Adrenal gland (tissue), 12 donors: Measurements from ENCODE around the gene GFRA1. TPM values are rescaled to one million over a fixed set of nuclear protein-coding genes. Genes with fewer than 3 reads are reported as not detected.

Experiments used
- DNase-seq, 7 donors: peaks; one replicate each; pipeline ENCODE4 v3.0.0-alpha.2; 2019 to 2020
- H3K27ac ChIP-seq, 5 donors: fragments of 200-600 bp; sonication (generic) in 4 of 5; 1 replicate in 3 of 5; 2 replicates in 2 of 5; pipeline versions ENCODE4 v1.5.1 to v1.8.0; 2016 to 2020; ENCODE audit warnings: mild to moderate bottlenecking in 1 of 5
- H3K27me3 ChIP-seq: fragments of 200-600 bp; 2 replicates; pipeline ENCODE4 v1.8.0; 2021
- H3K36me3 ChIP-seq, 2 donors: fragments of 200-600 bp; replicated peaks in 1 of 2; 1 replicate in 1 of 2; 2 replicates in 1 of 2; pipeline versions ENCODE4 v1.5.1 to v1.8.0; 2018 to 2022
- H3K4me1 ChIP-seq, 2 donors: fragments of 200-600 bp; replicated peaks in 1 of 2; 1 replicate in 1 of 2; 2 replicates in 1 of 2; pipeline versions ENCODE4 v1.5.1 to v1.8.0; 2018 to 2021
- H3K4me3 ChIP-seq, 4 donors: fragments of 200-600 bp; sonication (generic) in 3 of 4; one replicate each; pipeline ENCODE4 v1.5.1; 2016 to 2018
- H3K9me3 ChIP-seq, 3 donors: fragments of 200-600 bp; sonication (generic) in 1 of 3; replicated peaks in 1 of 3; 1 replicate in 2 of 3; 2 replicates in 1 of 3; pipeline versions ENCODE4 v1.5.1 to v1.8.0; 2016 to 2021
- CTCF ChIP-seq, 6 experiments: fragments of 450-650 bp in 4 of 6; fragments of 200-600 bp in 2 of 6; sonication (generic) in 1 of 6; IDR thresholded peaks; 1 replicate in 5 of 6; 2 replicates in 1 of 6; pipeline versions ENCODE4 v1.5.1 to v1.8.0; 2016 to 2021; ENCODE audit warnings: antibody characterized with exemption in 6 of 6, mild to moderate bottlenecking in 2 of 6, moderate library complexity in 1 of 6
- POLR2A ChIP-seq, 2 donors: fragments of 450-650 bp; IDR thresholded peaks; one replicate each; pipeline ENCODE4 v1.6.1; 2017; ENCODE audit warnings: antibody characterized with exemption in 2 of 2, mild to moderate bottlenecking in 2 of 2, moderate library complexity in 1 of 2
- WGBS, 4 donors: extraction: QIAGEN DNeasy Blood & Tissue Kit in 2 of 4; methylation state at CpG; one replicate each; pipeline versions ENCODE4 v1.1.5 to v1.1.7; 2013 to 2017; 5-methylcytosine and 5-hydroxymethylcytosine counted together
- intact Hi-C, 2 donors: fragments of 100-400 bp; cut with DNase I; formaldehyde crosslinking; loops; one replicate each; pipeline versions ENCODE4 v1.14.1 to v1.15.0; 2022 to 2023
- polyA plus RNA-seq, 3 donors: library from polyadenylated mRNA; stranded (reverse); fragments of 200-250 nt in 2 of 3; fragments of 350-450 nt in 1 of 3; fragmentation: Illumina TruSeq in 1 of 3; extraction: RNeasy Lipid Tissue Mini Kit (QIAGEN cat#74804) in 1 of 3; gene quantifications; one replicate each; pipeline ENCODE4 v1.2.3, GENCODE V29; 2013 to 2014
- total RNA-seq, 9 donors: library from RNA; depleted of rRNA in 4 of 9; stranded (reverse); fragments of >200 nt in 4 of 9; fragments of 120-200 nt in 1 of 9; fragmentation: NEBNext Ultra II Directional in 1 of 9; extraction: Animal tissue kit (Norgen Biotek cat#: 25700) in 1 of 9; gene quantifications; one replicate each; pipeline versions ENCODE4 v1.1.0 to v1.2.4, GENCODE V29; 2013 to 2023
- donor health status: healthy with polysubstance abuse.
- donor health status: Bipolar disorder and iron deficiency.
- donor health status: DM: yes; HTN: yes; CAD: no.
- donor health status: DM: no; HTN: no; CAD: no.
- donor health status: DM: no; HTN: no; CAD: no.
- donor health status: DM: yes; HTN: yes; CAD: no.

GFRA1 gene
- total and polyA plus RNA-seq, 12 donors = 0.61 to 12.9 (median 2.6) TPM

DNA sequence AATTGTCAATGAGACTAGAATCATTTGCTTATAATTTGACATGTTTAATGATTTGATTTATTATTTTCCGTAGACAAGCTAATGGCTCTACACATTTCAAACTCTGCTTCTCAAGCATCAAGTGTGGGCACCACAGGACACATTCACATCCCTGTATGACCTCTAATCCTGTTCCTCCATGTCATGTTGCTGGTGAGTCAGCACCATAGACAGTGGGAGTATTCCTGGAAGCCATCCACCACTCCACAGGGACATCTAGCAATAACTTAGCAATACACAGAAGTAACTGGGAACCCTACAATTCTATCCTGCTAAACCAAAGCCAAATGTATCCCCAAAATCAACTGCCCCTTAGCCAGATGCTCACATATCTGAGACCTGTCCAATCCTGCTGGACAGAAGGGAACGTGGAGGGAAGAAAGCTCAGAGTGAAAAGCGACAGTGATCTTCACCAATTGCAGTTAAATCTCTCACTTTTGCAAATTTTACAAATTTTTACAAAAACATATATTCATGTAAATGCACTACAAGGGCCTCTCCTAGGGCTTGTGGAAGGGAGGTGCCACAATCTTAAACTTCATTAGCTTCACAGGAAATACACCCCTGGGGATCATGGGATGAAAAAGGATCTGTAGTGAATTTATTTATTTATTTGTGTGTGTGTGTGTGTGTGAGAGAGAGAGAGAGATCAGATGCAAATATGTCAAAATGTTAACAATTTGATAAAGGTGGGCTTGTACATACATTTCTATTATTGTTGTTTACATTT, 126.5 kb downstream of the GFRA1 start:
- no peaks in the 10 kb centered on the region for H3K27me3 ChIP-seq
- no peak overlapping the region for H3K27ac ChIP-seq
- DNase-seq = peak in 1 of 7 donors; percentile 8
- 77 to 82% (median 81%) methylated on average over 3 of the region's 3 CpGs for WGBS, 4 donors
- H3K4me3 ChIP-seq = no peak overlapping the region
- H3K9me3 ChIP-seq = no peaks in the 10 kb centered on the region
- TF ChIP-seq POLR2A (IDR thresholded peaks at IDR 0.05) = no peak
- no peak for TF ChIP-seq CTCF (IDR thresholded peaks at IDR 0.05)
- intact Hi-C loops = no loop called here
- no peaks in the 10 kb centered on the region for H3K4me1 ChIP-seq
- H3K36me3 ChIP-seq = no peaks in the 10 kb centered on the region

- no peaks in the 10 kb centered on the region for H3K36me3 ChIP-seq
- intact Hi-C loops = no loop called here
- H3K4me1 ChIP-seq = no peaks in the 10 kb centered on the region
- DNase-seq = no peak
- no peaks in the 10 kb centered on the region for H3K9me3 ChIP-seq
- no peak overlapping the region for H3K27ac ChIP-seq
- H3K27me3 ChIP-seq = no peaks in the 10 kb centered on the region
- WGBS, 4 donors = 80 to 88% (median 85%) methylated on average over 4 of the region's 4 CpGs
- H3K4me3 ChIP-seq = no peak overlapping the region
- TF ChIP-seq POLR2A (IDR thresholded peaks at IDR 0.05) = no peak
- TF ChIP-seq CTCF (IDR thresholded peaks at IDR 0.05) = no peak
Observed at GRCh38 chr10:116143673-116144222, 129.3 kb downstream of the GFRA1 start.

DNA sequence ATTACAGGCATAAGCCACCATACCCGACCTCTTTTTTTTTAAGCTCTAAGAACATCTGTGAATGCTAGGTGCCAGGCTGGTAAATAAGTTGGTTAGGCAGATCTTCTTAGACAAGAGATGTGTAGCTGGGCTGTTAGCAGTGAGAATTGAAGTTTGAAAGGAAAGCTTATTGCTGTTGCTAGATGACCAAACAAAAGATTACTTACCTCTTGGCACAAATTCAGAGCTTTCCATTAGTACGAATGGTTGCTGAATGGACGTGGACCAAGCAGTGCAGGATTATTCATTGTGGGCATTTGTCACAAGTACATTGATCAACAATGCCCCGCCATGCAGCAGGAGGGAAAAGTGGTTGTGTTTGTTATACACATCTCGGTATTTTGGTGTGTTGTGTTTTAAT, 131.2 kb downstream of the GFRA1 start:
- intact Hi-C loops = no loop called here
- Histone ChIP-seq H3K27ac (no peak overlapping the region), H3K4me1 (no peaks in the 10 kb centered on the region), H3K36me3 (no peaks in the 10 kb centered on the region), H3K4me3 (no peak overlapping the region), H3K9me3 (no peaks in the 10 kb centered on the region), H3K27me3 (no peaks in the 10 kb centered on the region)
- TF ChIP-seq CTCF (IDR thresholded peaks at IDR 0.05) (no peak), POLR2A (IDR thresholded peaks at IDR 0.05) (no peak)
- 49 to 84% (median 73%) methylated on average over 5 of the region's 5 CpGs for WGBS, 4 donors
- DNase-seq = no peak

GRCh38 chr10:116141246-116141645, 131.8 kb downstream of the GFRA1 start:
- H3K4me3 ChIP-seq = no peak overlapping the region
- DNase-seq = no peak
- no peaks in the 10 kb centered on the region for H3K4me1 ChIP-seq
- no peak overlapping the region for H3K27ac ChIP-seq
- TF ChIP-seq POLR2A (IDR thresholded peaks at IDR 0.05) = no peak
- TF ChIP-seq CTCF (IDR thresholded peaks at IDR 0.05) = no peak
- H3K9me3 ChIP-seq = no peaks in the 10 kb centered on the region
- H3K36me3 ChIP-seq = no peaks in the 10 kb centered on the region
- 69 to 95% (median 74%) methylated on average over 2 to 5 of the region's 5 CpGs for WGBS, 4 donors
- intact Hi-C loops = no loop called here
- H3K27me3 ChIP-seq = no peaks in the 10 kb centered on the region
